IMR-90 (cell line): ENCODE measurements around the gene NFATC3. TPM values are rescaled to one million over a fixed set of nuclear protein-coding genes. Genes with fewer than 3 reads are reported as not detected.
A peak's percentile ranks its signal among the peaks of the same experiment; 100 is the strongest.

ENCODE experiments used
- ATAC-seq: fragments of 200-7000 bp; cut with Tn5 transposase; 2 replicates; pipeline ENCODE4 v1.9.1; 2020; ENCODE audit warnings: low read depth, mild to moderate bottlenecking, moderate library complexity
- BruUV-seq: library from RNA; stranded (reverse); fragments of 400-500 nt; replicated peaks from 2 replicates; lab custom pipeline; 2021; lab: Mats Ljungman, UMichigan
- CTCF ChIA-PET: fragments of 300-600 bp; formaldehyde crosslinking; extraction: SDS; loops from one replicate; lab custom pipeline; 2021; ENCODE audit warnings: antibody characterized with exemption; lab: Yijun Ruan, JAX
- POLR2A ChIA-PET: fragments of 300-600 bp; sonication (Branson Sonifier 250); formaldehyde crosslinking; loops from one replicate; lab custom pipeline; 2022; ENCODE audit warnings: antibody characterized with exemption; ENCODE audit not compliant: unreplicated experiment; lab: Charles Lee
- DNase-seq: peaks from one replicate; pipeline ENCODE4 v3.0.0; 2013
- H2AFZ ChIP-seq: replicated peaks from 2 replicates; pipeline ENCODE3; 2013; ENCODE audit warnings: low read length, mild to moderate bottlenecking; ENCODE audit not compliant: poor library complexity
- H2AK5ac ChIP-seq: 2 replicates; pipeline ENCODE4 v1.6.1; 2013; ENCODE audit warnings: low read depth, low read length, inconsistent platforms
- H2AK9ac ChIP-seq: replicated peaks from 2 replicates; pipeline ENCODE3; 2013; ENCODE audit warnings: mild to moderate bottlenecking, low read depth, low read length, moderate library complexity; ENCODE audit not compliant: poor library complexity
- H2BK120ac ChIP-seq: 2 replicates; pipeline ENCODE4 v1.6.1; 2013; ENCODE audit warnings: low read depth, low read length, inconsistent platforms
- H2BK15ac ChIP-seq: 3 replicates; pipeline ENCODE4 v1.6.1; 2013; ENCODE audit warnings: low read depth, low read length, inconsistent platforms
- H2BK20ac ChIP-seq: 2 replicates; pipeline ENCODE4 v1.6.1; 2013; ENCODE audit warnings: low read depth, mild to moderate bottlenecking, inconsistent platforms, low read length, moderate library complexity
- H2BK5ac ChIP-seq: 2 replicates; pipeline ENCODE4 v1.6.1; 2013; ENCODE audit warnings: mild to moderate bottlenecking, low read depth, low read length, inconsistent platforms; ENCODE audit not compliant: poor library complexity, severe bottlenecking
- H3K14ac ChIP-seq: replicated peaks from 2 replicates; pipeline ENCODE4 v1.6.1; 2013; ENCODE audit warnings: low read depth, low read length, inconsistent platforms
- H3K18ac ChIP-seq: 2 replicates; pipeline ENCODE4 v1.6.1; 2013; ENCODE audit warnings: low read depth, low read length, control low read depth
- H3K23ac ChIP-seq: 2 replicates; pipeline ENCODE4 v1.6.1; 2013; ENCODE audit warnings: low read depth, low read length, inconsistent platforms
- H3K27ac ChIP-seq: 2 replicates; pipeline ENCODE4 v1.5.1; 2013; ENCODE audit warnings: mild to moderate bottlenecking, control low read depth, low read length; ENCODE audit not compliant: insufficient read depth
- H3K27me3 ChIP-seq: 2 replicates; pipeline ENCODE4 v1.6.1; 2013; ENCODE audit warnings: low read length; ENCODE audit not compliant: control insufficient read depth, insufficient read depth
- H3K36me3 ChIP-seq: 2 replicates; pipeline ENCODE4 v1.6.1; 2013; ENCODE audit warnings: low read length, mixed read lengths; ENCODE audit not compliant: control insufficient read depth, insufficient read depth
- H3K4ac ChIP-seq: 2 replicates; pipeline ENCODE4 v1.6.1; 2013; ENCODE audit warnings: low read depth, low read length, inconsistent platforms
- H3K4me1 ChIP-seq: 2 replicates; pipeline ENCODE4 v1.6.1; 2013; ENCODE audit warnings: low read length, mixed read lengths; ENCODE audit not compliant: control insufficient read depth, insufficient read depth
- H3K4me2 ChIP-seq: 2 replicates; pipeline ENCODE4 v1.6.1; 2013; ENCODE audit warnings: low read depth, mild to moderate bottlenecking, control low read depth, low read length, moderate library complexity
- H3K4me3 ChIP-seq: 2 replicates; pipeline ENCODE4 v1.5.1; 2013; ENCODE audit warnings: low read depth, mild to moderate bottlenecking, control low read depth, low read length, moderate library complexity; ENCODE audit not compliant: insufficient read depth
- H3K56ac ChIP-seq: 2 replicates; pipeline ENCODE4 v1.6.1; 2013; ENCODE audit warnings: low read length, inconsistent platforms; ENCODE audit not compliant: insufficient read depth; ENCODE audit errors: extremely low read depth
- H3K79me1 ChIP-seq, 2 experiments: 2 replicates each; pipeline ENCODE4 v1.6.1; 2013; ENCODE audit warnings: low read length in 2 of 2, inconsistent platforms in 1 of 2, low read depth in 1 of 2
- H3K9ac ChIP-seq: 2 replicates; pipeline ENCODE4 v1.6.1; 2013; ENCODE audit warnings: low read depth, low read length, control low read depth
- H3K9me1 ChIP-seq: 2 replicates; pipeline ENCODE4 v1.6.1; 2013; ENCODE audit warnings: low read length, inconsistent platforms; ENCODE audit not compliant: insufficient read depth
- H3K9me3 ChIP-seq: 2 replicates; pipeline ENCODE4 v1.6.1; 2013; ENCODE audit warnings: low read length; ENCODE audit not compliant: control insufficient read depth, insufficient read depth
- H4K20me1 ChIP-seq: 2 replicates; pipeline ENCODE4 v1.6.1; 2013; ENCODE audit warnings: low read length, inconsistent platforms; ENCODE audit not compliant: insufficient read depth
- H4K5ac ChIP-seq: 2 replicates; pipeline ENCODE4 v1.6.1; 2013; ENCODE audit warnings: mild to moderate bottlenecking, low read depth, low read length, control low read depth
- H4K8ac ChIP-seq, 2 experiments: 2 replicates each; pipeline ENCODE4 v1.6.1; 2013; ENCODE audit warnings: low read depth in 2 of 2, low read length in 2 of 2, control low read depth in 1 of 2, inconsistent platforms in 1 of 2
- H4K91ac ChIP-seq: 2 replicates; pipeline ENCODE4 v1.6.1; 2013; ENCODE audit warnings: low read depth, low read length, inconsistent platforms; ENCODE audit not compliant: insufficient read depth
- BHLHE40 ChIP-seq: fragments of 150-350 bp; IDR thresholded peaks from 2 replicates; pipeline ENCODE4 v1.6.1; 2016; ENCODE audit warnings: mild to moderate bottlenecking, low read depth, low read length
- CEBPB ChIP-seq: IDR thresholded peaks from 2 replicates; pipeline ENCODE4 v1.6.1; 2012; ENCODE audit warnings: low read depth, low read length, improper control_type of control experiment
- CHD1 ChIP-seq: IDR thresholded peaks from 2 replicates; pipeline ENCODE4 v1.6.1; 2012; ENCODE audit warnings: low read depth, low read length, improper control_type of control experiment
- FOS ChIP-seq: fragments of 150-350 bp; IDR thresholded peaks from 2 replicates; pipeline ENCODE4 v1.6.1; 2016; ENCODE audit warnings: low read depth, low read length
- MAFK ChIP-seq: IDR thresholded peaks from 2 replicates; pipeline ENCODE4 v1.6.1; 2012; ENCODE audit warnings: low read depth, low read length, improper control_type of control experiment
- MAZ ChIP-seq: IDR thresholded peaks from 2 replicates; pipeline ENCODE4 v1.6.1; 2012; ENCODE audit warnings: low read depth, mild to moderate bottlenecking, low read length, improper control_type of control experiment, moderate library complexity, borderline replicate concordance
- MXI1 ChIP-seq: IDR thresholded peaks from 2 replicates; pipeline ENCODE4 v1.6.1; 2012; ENCODE audit warnings: low read depth, mild to moderate bottlenecking, low read length, moderate library complexity, borderline replicate concordance
- NFE2L2 ChIP-seq: fragments of 150-350 bp; IDR thresholded peaks from 2 replicates; pipeline ENCODE4 v1.6.1; 2016; ENCODE audit warnings: low read depth, mild to moderate bottlenecking, low read length
- POLR2A ChIP-seq: IDR thresholded peaks from 2 replicates; pipeline ENCODE4 v1.6.1; 2012; ENCODE audit warnings: mild to moderate bottlenecking, low read depth, low read length
- RAD21 ChIP-seq: IDR thresholded peaks from 2 replicates; pipeline ENCODE4 v1.6.1; 2012; ENCODE audit warnings: low read length, improper control_type of control experiment
- RCOR1 ChIP-seq: IDR thresholded peaks from 2 replicates; pipeline ENCODE4 v1.6.1; 2012; ENCODE audit warnings: mild to moderate bottlenecking, low read length, improper control_type of control experiment; ENCODE audit not compliant: insufficient replicate concordance
- RFX5 ChIP-seq: IDR thresholded peaks from 2 replicates; pipeline ENCODE4 v1.8.0; 2012; ENCODE audit warnings: low read depth, mild to moderate bottlenecking, low read length, moderate library complexity
- SMC3 ChIP-seq: fragments of 150-350 bp; IDR thresholded peaks from 2 replicates; pipeline ENCODE4 v1.6.1; 2016; ENCODE audit warnings: low read depth, mild to moderate bottlenecking, antibody characterized with exemption, low read length, moderate library complexity
- WGBS, 2 experiments: methylation state at CpG; one replicate each; pipeline versions ENCODE4 v1.1.5 to v1.1.7; 2013; ENCODE audit warnings: missing lambda C conversion rate in 2 of 2; ENCODE audit not compliant: insufficient read length in 1 of 2; ENCODE audit errors: extremely low coverage in 2 of 2; 5-methylcytosine and 5-hydroxymethylcytosine counted together
- dilution Hi-C: fragments of 300-500 bp; cut with HindIII; formaldehyde crosslinking; loops from one replicate; pipeline ENCODE4 v1.14.3; 2018; ENCODE audit warnings: low sequenced_read_pairs; ENCODE audit not compliant: unreplicated experiment
- in situ Hi-C: fragments of 300-500 bp; cut with MboI; formaldehyde crosslinking; loops from 3 replicates; pipeline ENCODE4 v1.14.3; 2019; ENCODE audit warnings: low sequenced_read_pairs, inconsistent platforms, mixed read lengths
- intact Hi-C: fragments of 100-400 bp; cut with micrococcal nuclease; formaldehyde crosslinking; loops from 2 replicates; pipeline ENCODE4 v1.10.0; 2022
- polyA plus RNA-seq, 3 experiments: library from polyadenylated mRNA; depleted of rRNA; stranded (reverse); fragments of >200 nt; gene quantifications; 2 replicates each; pipeline ENCODE4 v1.2.3, GENCODE V29; 2012; ENCODE audit warnings: low replicate concordance in 1 of 3
- total RNA-seq: library from RNA; depleted of rRNA; stranded (reverse); fragments of >200 nt; gene quantifications from 2 replicates; pipeline ENCODE4 v1.2.3, GENCODE V29; 2012
- TF ChIP-seq, protein P1 (sequence below): fragments of 150-350 bp; IDR thresholded peaks from 2 replicates; pipeline ENCODE4 v1.6.1; 2017; ENCODE audit warnings: mild to moderate bottlenecking, antibody characterized with exemption, low read length, low read depth
- TF ChIP-seq, protein P2 (sequence below): fragments of 150-350 bp; IDR thresholded peaks from 2 replicates; pipeline ENCODE4 v1.6.1; 2016; ENCODE audit warnings: low read depth, mild to moderate bottlenecking, low read length, moderate library complexity, borderline replicate concordance
- TF ChIP-seq, protein P3 (sequence below): conservative IDR thresholded peaks from 2 replicates; pipeline ENCODE4 v1.5.1; 2012; ENCODE audit warnings: mild to moderate bottlenecking, low read depth, low read length, improper control_type of control experiment

NFATC3 gene
- total and polyA plus RNA-seq, 2 of the 4 experiments (the other 2 are of a cell fraction), result 6.3 to 21.5 TPM

DNA sequence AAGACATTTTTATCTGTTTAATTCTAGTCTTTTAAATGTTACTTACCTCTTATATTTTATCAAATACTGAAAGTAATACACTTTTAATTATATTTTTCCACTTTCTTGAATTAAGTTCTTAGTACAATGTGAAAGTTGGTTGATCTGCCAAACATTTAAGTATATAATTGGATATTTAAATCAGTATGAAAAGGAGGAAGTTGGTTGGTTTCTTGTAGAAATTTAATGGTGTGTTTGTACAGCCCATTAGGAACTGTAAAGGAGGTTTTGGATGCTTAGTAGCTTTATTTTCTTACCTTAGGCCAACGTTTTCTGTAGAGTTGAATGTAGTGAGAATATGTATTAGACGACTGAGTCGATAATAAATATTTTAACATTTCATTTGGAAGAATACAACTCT lies 5.4 kb downstream of the NFATC3 start:
- H3K9me1 ChIP-seq, result peaks cover 3% of the 10 kb centered on the region
- BruUV-seq, result no TSS peak
- ChIA-PET CTCF (no interaction called here), POLR2A (no interaction called here)
- peaks cover 20 to 66% of the 10 kb centered on the region in 2 experiments for H3K79me1 ChIP-seq
- H3K4me2 ChIP-seq, result no peak overlapping the region; the same call in 1 of the 2 replicates
- H2BK5ac ChIP-seq, result peak overlapping the region; percentile 34
- no peak overlapping the region for H2AK5ac ChIP-seq
- peaks cover 2% of the 10 kb centered on the region; the same call in 1 of the 2 replicates for H3K4me1 ChIP-seq
- no peak overlapping the region for H3K18ac ChIP-seq
- no peak overlapping the region for H3K4ac ChIP-seq
- WGBS, 2 experiments, result no CpG with 5 or more reads among the region's 3 CpGs
- H3K36me3 ChIP-seq, result no peaks in the 10 kb centered on the region
- H3K23ac ChIP-seq, result no peak overlapping the region
- TF ChIP-seq RCOR1 (no peak), MAFK (no peak), MAZ (no peak), POLR2A (no peak), MXI1 (no peak), BHLHE40 (no peak), CHD1 (no peak), SMC3 (no peak), RAD21 (no peak), RFX5 (no peak), CEBPB (no peak), NFE2L2 (no peak), FOS (no peak)
- TF ChIP-seq, protein P1, sequence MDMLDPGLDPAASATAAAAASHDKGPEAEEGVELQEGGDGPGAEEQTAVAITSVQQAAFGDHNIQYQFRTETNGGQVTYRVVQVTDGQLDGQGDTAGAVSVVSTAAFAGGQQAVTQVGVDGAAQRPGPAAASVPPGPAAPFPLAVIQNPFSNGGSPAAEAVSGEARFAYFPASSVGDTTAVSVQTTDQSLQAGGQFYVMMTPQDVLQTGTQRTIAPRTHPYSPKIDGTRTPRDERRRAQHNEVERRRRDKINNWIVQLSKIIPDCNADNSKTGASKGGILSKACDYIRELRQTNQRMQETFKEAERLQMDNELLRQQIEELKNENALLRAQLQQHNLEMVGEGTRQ, result no peak
- TF ChIP-seq, protein P2, sequence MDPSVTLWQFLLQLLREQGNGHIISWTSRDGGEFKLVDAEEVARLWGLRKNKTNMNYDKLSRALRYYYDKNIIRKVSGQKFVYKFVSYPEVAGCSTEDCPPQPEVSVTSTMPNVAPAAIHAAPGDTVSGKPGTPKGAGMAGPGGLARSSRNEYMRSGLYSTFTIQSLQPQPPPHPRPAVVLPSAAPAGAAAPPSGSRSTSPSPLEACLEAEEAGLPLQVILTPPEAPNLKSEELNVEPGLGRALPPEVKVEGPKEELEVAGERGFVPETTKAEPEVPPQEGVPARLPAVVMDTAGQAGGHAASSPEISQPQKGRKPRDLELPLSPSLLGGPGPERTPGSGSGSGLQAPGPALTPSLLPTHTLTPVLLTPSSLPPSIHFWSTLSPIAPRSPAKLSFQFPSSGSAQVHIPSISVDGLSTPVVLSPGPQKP, result no peak
- TF ChIP-seq, protein P3, sequence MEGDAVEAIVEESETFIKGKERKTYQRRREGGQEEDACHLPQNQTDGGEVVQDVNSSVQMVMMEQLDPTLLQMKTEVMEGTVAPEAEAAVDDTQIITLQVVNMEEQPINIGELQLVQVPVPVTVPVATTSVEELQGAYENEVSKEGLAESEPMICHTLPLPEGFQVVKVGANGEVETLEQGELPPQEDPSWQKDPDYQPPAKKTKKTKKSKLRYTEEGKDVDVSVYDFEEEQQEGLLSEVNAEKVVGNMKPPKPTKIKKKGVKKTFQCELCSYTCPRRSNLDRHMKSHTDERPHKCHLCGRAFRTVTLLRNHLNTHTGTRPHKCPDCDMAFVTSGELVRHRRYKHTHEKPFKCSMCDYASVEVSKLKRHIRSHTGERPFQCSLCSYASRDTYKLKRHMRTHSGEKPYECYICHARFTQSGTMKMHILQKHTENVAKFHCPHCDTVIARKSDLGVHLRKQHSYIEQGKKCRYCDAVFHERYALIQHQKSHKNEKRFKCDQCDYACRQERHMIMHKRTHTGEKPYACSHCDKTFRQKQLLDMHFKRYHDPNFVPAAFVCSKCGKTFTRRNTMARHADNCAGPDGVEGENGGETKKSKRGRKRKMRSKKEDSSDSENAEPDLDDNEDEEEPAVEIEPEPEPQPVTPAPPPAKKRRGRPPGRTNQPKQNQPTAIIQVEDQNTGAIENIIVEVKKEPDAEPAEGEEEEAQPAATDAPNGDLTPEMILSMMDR, result no peak
- no peak overlapping the region for H3K27ac ChIP-seq
- no peak overlapping the region for H3K4me3 ChIP-seq
- no peak overlapping the region for H2BK20ac ChIP-seq
- ATAC-seq (no peak), DNase-seq (no peak)
- H4K20me1 ChIP-seq, result peaks cover 21% of the 10 kb centered on the region; the same call in 1 of the 2 replicates
- H2BK15ac ChIP-seq, result no peak overlapping the region
- H4K5ac ChIP-seq, result no peak overlapping the region
- no peaks in the 10 kb centered on the region for H3K9me3 ChIP-seq
- no peaks in the 10 kb centered on the region for H3K27me3 ChIP-seq
- in situ Hi-C loops, result loop anchor here (10.0 kb wide), 1 partner anchor 134 kb away; no protein-coding TSS in a partner anchor
- H4K91ac ChIP-seq, result no peak overlapping the region
- H2AFZ ChIP-seq, result no peak overlapping the region
- no peak overlapping the region for H2AK9ac ChIP-seq
- H3K14ac ChIP-seq, result no peak overlapping the region
- H4K8ac ChIP-seq, result no peak overlapping the region
- no peak overlapping the region for H3K9ac ChIP-seq
- H3K56ac ChIP-seq, result no peak overlapping the region
- intact Hi-C loops, result loop anchor here (5.0 kb wide), 1 partner anchor 42 kb away; no protein-coding TSS in a partner anchor
- dilution Hi-C loops, result no loop called here
- H2BK120ac ChIP-seq, result no peak overlapping the region
